NCI-H510A treated with DMSO at 0.1 percent for 48 hours (cell line): ENCODE measurements around the gene PHC2.

Experiments
- DNase-seq: peaks from one replicate; lab custom pipeline; 2025; lab: John Stamatoyannopoulos, UW

Gene PHC2

DNA sequence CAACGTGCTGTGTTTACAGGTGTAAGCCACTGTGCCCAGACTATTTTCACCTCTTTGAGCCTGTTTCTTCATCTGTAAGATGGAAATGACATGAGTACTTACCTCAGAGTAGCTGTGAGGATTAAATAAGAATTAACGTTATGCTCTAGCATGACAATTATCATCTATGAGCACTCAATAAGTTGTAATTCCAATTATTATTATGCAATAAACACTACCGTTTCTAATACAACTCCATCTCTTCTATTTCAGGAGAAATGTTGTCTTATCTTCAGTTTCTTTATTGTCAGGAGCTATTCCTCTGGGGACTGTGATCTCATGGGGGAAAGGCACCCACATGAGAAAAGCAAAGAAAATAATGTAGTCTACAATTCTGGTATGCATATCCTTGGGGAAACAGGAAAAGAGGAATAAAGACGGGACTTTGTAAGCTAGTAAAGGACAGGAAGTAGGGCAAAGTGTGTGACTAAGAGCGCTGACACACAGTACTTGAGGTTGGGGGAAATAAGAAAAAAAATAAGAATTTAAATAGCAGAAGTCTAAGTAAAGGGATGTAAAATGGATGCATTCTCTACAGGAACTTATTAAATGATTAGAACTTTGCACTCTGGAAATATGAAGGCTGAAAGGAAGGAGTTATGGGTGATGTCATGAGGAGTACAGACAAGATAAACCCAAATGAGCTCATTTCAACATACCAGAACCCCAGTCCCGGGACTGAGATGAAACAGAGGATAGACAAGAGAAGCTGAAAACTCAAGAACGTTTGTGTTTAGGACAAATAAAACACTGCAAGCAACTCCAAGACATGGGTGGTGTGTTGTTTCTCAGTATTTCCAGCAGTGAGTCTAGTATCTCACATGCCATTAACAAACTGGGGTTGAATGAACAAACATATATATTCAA, 9.8 kb downstream of the PHC2 start:
- DNase-seq = no peak

DNA sequence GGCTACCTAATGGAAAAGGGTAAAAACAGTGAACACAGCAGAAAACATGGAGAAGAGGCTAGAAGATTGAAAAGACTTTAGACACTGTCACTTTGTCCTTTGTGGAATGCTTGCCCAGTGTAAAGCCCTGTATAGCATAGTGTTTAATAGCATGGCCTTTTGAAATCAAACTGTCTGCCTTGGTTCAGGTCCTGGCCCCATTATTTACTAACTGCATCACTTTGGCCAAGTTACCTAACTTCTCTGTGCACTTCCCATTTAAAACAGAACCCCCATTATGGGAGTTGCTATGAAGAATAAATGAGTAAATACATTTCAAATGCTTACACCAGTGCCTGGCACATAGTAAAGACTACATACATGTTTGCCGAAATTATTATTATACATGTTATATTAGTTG, 12.1 kb downstream of the PHC2 start:
- DNase-seq = no peak

DNA sequence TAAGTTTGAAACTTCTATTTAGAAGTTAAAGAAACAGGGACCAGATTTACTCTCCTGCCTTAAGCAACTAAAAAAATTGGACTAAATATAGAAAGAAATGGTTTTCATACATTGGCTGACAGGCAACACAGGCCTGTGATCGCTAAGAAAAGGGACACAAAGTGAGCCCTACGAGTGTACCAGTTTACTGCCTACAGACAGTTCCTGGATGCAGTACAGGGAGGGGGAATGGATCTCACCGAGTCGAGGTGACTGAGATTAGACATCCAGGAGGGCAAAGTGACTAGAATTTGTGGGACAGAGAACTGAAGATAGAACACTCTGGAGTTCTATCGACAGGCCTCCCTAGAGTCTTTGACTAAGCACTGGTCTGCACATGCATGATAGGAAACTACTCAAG, 16.0 kb downstream of the PHC2 start:
- DNase-seq = no peak

GRCh38 chr1:33410091-33410701, 20.7 kb downstream of the PHC2 start:
- peak; percentile 61 for DNase-seq

GRCh38 chr1:33408093-33408436, 22.8 kb downstream of the PHC2 start:
- no peak for DNase-seq

GRCh38 chr1:33407352-33408092, 23.4 kb downstream of the PHC2 start:
- no peak for DNase-seq

GRCh38 chr1:33402206-33402605, 28.7 kb downstream of the PHC2 start:
- DNase-seq = no peak

DNA sequence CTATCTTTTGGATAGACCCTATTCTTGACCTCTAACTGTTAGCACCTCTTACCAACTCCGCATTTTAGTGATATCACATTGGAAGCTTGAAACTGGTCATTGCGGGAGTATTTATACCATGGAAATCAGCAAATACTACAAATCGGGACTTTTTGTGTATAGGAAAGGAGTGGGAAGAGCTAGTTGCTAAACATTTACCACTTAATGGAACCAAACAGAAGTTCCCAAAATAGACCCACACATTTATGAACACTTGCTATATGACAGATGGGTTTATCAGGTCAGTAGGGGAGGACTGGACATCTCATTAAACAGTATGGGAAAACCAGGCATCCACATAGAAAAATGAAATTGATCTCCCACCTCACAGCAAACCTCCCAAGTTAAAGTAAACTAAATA, 29.4 kb downstream of the PHC2 start:
- no peak for DNase-seq

- no peak for DNase-seq
Measured at GRCh38 chr1:33400153-33400911, 30.6 kb downstream of the PHC2 start.

DNA sequence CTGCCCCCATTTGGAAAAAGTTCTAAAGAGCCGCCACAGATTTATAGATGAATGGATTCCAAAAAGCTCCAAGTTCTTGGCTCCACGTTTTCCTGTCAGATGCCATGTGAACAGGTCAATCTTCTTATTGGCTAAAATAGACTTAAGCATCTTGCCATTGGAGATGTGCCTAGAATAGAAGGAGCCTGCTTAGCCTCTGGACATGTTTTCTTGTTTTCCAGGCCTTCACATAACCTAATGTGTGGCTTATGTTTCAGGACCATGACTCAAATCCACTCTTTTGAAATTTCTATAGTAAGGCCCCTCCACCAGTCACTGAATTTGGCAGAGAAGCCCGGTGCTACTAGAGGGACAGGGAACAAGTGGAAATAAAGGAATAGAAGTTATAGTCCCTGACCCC, 31.5 kb downstream of the PHC2 start:
- no peak for DNase-seq

- DNase-seq = peak; percentile 26
Measured at GRCh38 chr1:33397994-33398393, 32.9 kb downstream of the PHC2 start.

- peak; percentile 63 for DNase-seq
Measured at GRCh38 chr1:33397125-33397506, 33.8 kb downstream of the PHC2 start.

DNA sequence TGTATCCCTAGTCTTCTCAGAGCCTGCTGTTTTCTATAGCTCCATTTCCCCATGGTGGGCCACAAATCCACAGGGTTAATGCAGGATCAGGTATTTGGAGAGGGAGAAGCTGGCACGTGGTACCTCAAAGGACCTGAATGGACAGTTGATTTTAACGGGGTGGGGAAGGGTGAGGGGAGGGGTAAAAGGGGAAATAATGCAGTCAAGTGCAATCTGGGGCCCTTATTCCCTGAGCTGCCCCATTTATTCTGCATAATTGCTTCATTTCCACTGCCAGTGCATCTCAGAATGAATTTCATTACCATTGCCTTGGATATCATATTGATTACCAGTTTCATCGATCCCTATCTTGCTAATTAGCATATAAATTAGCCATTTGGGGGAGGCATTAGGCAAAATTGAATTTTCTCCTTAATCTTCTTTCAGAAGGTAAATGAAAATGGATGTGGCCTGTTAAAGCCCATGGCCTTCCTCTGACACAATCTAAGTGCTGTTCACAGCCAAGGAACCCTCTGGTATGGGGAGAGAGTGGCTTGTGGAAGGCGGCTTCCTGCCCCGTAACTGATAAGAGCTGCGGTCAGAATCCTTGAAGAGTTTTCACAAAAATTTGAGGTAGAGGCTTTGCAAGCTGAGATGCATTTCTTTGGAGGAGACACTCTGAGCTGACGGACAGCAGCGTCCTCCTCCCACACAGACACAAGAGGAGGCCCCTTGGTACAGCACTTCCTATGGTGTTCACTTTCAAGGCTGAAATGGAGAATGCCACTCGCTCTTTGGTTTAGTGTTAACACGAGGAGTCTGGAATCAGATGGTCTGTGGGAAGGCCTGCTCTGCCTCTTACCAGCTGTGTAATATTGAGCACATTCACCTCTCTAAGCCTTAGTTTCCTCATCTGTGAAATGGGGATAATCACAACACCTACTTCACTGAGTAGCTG, 34.4 kb downstream of the PHC2 start:
- no peak for DNase-seq

- DNase-seq = no peak
Measured at GRCh38 chr1:33394770-33395169, 36.1 kb downstream of the PHC2 start.

GRCh38 chr1:33393991-33394390, 36.9 kb downstream of the PHC2 start:
- DNase-seq = no peak

DNA sequence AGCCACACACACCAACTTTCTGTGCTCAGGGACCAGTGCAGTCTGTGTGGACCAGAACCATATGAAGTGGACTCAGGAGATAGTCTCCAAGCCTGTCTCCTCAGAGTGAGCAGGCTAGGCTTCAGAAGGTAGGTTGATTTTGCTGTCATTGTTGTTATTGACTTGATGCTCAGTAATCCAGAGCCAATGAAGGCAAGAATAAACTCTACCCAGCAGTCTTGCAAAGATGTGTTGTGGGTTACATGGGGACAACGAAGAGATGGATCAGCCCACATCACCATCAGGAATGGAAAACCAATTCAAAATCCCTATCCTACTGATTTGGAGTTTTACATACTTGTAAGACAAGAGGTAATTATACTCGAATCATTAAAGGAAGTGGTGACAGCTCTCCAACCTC, 37.4 kb downstream of the PHC2 start:
- no peak for DNase-seq

- no peak for DNase-seq
Measured at GRCh38 chr1:33392639-33393038, 38.3 kb downstream of the PHC2 start.

DNA sequence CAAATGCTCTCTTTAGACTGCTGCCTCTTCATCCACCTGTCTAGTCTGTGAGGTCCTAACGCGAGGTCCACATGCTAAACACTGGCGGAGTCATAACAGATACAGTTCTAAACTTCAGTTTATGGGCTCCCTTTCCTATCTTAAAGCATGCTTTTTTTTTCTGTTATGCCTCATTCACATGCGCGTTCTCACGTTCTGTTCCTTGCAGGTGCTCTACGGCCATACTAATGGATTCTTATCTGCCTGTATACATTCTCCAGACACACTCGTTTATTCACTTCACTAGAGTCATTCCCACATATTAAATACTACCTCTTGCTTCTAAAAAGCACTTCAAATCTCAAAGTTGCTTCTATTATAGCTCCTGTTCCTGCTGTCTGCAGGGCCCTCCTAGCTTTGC, 38.7 kb downstream of the PHC2 start:
- no peak for DNase-seq

DNA sequence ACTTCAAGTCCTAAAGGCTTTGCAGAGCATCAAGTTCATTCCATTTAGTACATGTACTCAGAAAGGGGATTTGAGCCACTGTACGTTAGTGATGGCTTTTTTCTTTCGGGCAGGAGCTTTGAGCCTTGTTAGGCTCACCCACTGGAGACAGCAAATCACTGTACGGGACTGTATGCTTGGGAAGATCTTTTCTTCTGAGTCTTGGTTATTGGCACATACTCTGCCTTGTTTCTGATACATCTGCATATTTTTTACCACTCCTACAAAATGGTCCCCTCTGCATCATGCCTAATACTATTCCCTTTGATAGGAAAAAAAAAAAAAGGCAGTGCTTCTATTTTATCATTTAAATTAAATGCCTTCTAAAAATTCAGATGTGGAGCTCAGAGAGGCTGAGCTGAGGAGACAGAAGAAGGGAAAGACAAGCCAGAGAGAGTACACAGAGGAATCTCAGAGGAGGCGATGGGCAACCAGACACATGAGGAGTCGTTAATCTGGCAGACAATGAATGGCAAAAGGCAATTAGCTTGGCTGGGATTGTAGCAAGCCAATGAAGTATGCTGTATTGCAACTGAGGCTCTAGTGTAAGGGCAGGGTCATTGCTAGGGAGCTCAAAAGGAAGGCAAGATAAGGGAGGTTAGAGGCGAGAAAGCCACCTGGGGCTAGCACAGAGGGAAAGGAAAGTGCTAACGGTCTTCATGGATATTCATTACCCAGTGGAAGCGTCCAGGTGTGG, 39.4 kb downstream of the PHC2 start:
- DNase-seq = no peak

GRCh38 chr1:33390542-33390941, 40.4 kb downstream of the PHC2 start:
- DNase-seq = no peak
